Measurements from ENCODE around the gene TEKT1. TPM values are rescaled to one million over a fixed set of nuclear protein-coding genes. Genes with fewer than 3 reads are reported as not detected.

Gene TEKT1
- total RNA-seq, 1 experiment from 2014 or later: not detected

DNA sequence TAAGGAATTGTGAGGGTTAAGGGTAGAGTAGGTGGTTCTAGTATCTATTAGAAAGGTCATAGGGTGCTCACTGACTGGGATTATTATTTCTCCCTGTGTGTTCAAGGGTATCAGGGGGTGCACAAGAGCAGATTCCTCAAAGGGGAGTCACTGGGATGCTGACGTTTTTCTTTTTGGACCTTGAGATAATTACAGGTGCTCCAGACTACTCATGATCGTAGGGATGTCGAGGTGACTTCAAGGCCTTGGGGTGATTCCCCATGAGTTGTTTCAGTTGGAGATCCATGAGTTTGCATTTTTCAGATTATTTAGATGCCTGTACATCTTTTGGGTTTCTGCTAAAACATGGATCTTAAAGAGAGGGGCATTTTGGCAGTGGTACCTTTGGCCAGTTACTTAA, 41.4 kb upstream of the TEKT1 start:
- TF ChIP-seq EZH2 (IDR thresholded peaks at IDR 0.05) (no peak), ZFX (IDR thresholded peaks at IDR 0.05) (no peak), EGR1 (IDR thresholded peaks at IDR 0.05; ENCODE audit: low read depth) (no peak), RAD21 (IDR thresholded peaks at IDR 0.05; ENCODE audit: low read depth) (no peak), ZNF274 (IDR thresholded peaks at IDR 0.05; ENCODE audit: low read depth, low read length) (no peak), JUND (IDR thresholded peaks at IDR 0.05) (no peak), POLR2AphosphoS5 (IDR thresholded peaks at IDR 0.05; ENCODE audit: low read depth, low read length) (no peak), EZH2phosphoT487 (IDR thresholded peaks at IDR 0.05; ENCODE audit: borderline replicate concordance) (no peak), CEBPB (IDR thresholded peaks at IDR 0.05; ENCODE audit: low read depth) (no peak), SP1 (IDR thresholded peaks at IDR 0.05; ENCODE audit: low read depth) (no peak), ELF1 (IDR thresholded peaks at IDR 0.05; ENCODE audit: borderline replicate concordance, low read depth) (no peak), CBX3 (IDR thresholded peaks at IDR 0.05; ENCODE audit: low read depth) (no peak)
- TF ChIP-seq, protein P1, sequence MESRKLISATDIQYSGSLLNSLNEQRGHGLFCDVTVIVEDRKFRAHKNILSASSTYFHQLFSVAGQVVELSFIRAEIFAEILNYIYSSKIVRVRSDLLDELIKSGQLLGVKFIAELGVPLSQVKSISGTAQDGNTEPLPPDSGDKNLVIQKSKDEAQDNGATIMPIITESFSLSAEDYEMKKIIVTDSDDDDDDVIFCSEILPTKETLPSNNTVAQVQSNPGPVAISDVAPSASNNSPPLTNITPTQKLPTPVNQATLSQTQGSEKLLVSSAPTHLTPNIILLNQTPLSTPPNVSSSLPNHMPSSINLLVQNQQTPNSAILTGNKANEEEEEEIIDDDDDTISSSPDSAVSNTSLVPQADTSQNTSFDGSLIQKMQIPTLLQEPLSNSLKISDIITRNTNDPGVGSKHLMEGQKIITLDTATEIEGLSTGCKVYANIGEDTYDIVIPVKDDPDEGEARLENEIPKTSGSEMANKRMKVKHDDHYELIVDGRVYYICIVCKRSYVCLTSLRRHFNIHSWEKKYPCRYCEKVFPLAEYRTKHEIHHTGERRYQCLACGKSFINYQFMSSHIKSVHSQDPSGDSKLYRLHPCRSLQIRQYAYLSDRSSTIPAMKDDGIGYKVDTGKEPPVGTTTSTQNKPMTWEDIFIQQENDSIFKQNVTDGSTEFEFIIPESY (IDR thresholded peaks at IDR 0.05; ENCODE audit: extremely low read depth, insufficient replicate concordance, low read length): no peak
- TF ChIP-seq, protein P2, sequence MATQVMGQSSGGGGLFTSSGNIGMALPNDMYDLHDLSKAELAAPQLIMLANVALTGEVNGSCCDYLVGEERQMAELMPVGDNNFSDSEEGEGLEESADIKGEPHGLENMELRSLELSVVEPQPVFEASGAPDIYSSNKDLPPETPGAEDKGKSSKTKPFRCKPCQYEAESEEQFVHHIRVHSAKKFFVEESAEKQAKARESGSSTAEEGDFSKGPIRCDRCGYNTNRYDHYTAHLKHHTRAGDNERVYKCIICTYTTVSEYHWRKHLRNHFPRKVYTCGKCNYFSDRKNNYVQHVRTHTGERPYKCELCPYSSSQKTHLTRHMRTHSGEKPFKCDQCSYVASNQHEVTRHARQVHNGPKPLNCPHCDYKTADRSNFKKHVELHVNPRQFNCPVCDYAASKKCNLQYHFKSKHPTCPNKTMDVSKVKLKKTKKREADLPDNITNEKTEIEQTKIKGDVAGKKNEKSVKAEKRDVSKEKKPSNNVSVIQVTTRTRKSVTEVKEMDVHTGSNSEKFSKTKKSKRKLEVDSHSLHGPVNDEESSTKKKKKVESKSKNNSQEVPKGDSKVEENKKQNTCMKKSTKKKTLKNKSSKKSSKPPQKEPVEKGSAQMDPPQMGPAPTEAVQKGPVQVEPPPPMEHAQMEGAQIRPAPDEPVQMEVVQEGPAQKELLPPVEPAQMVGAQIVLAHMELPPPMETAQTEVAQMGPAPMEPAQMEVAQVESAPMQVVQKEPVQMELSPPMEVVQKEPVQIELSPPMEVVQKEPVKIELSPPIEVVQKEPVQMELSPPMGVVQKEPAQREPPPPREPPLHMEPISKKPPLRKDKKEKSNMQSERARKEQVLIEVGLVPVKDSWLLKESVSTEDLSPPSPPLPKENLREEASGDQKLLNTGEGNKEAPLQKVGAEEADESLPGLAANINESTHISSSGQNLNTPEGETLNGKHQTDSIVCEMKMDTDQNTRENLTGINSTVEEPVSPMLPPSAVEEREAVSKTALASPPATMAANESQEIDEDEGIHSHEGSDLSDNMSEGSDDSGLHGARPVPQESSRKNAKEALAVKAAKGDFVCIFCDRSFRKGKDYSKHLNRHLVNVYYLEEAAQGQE (IDR thresholded peaks at IDR 0.05; ENCODE audit: low read depth): no peak
- TF ChIP-seq, protein P3, sequence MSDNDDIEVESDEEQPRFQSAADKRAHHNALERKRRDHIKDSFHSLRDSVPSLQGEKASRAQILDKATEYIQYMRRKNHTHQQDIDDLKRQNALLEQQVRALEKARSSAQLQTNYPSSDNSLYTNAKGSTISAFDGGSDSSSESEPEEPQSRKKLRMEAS (IDR thresholded peaks at IDR 0.05): no peak
- Histone ChIP-seq H3K79me2 (ENCODE audit: insufficient read depth, low read length) (peaks cover 86% of the 10 kb centered on the region), H3K9me3 (ENCODE audit: control insufficient read depth in 1 of 2, insufficient read depth in 1 of 2, low read depth in 1 of 2, low read length in 2 of 2) (no peaks in the 10 kb centered on the region), H3K27me3 (ENCODE audit: insufficient read depth, low read length) (no peaks in the 10 kb centered on the region), H3K4me2 (ENCODE audit: low read length) (peak overlapping the region; percentile 60), H3K4me1 (ENCODE audit: control insufficient read depth in 1 of 2, insufficient read depth in 2 of 2, low read length in 2 of 2) (peaks cover 40 to 62% of the 10 kb centered on the region in 2 experiments), H3K27ac (ENCODE audit: low read depth, low read length) (peak overlapping the region; percentile 88), H3K9ac (ENCODE audit: low read length) (no peak overlapping the region), H2AFZ (ENCODE audit: low read depth, low read length, poor library complexity, severe bottlenecking) (no peak overlapping the region), H4K20me1 (ENCODE audit: insufficient read depth) (no peaks in the 10 kb centered on the region), H3K36me3 (ENCODE audit: control insufficient read depth in 1 of 2, insufficient read depth in 2 of 2, low read length in 2 of 2) (no peaks in the 10 kb centered on the region), H3K9me2 (ENCODE audit: insufficient read depth) (no peaks in the 10 kb centered on the region), H3K4me3 (replicated peaks in 1 of 2; ENCODE audit: low read depth in 1 of 2, low read length in 2 of 2) (no peak overlapping the region)
- POLR2A ChIA-PET: no interaction called here
- intact Hi-C loops (cut with micrococcal nuclease): no loop called here
- ATAC-seq: no peak
- CTCF ChIA-PET: interaction anchor here (0.9 to 2.4 kb wide), 2 partner anchors 19 to 29 kb away, joined by 3 to 8 read pairs; no protein-coding TSS in a partner anchor
- BruUV-seq (replicated peaks): no TSS peak
- no peak for DNase-seq (ENCODE audit: low read depth, low spot score)
- RAD21 ChIA-PET (ENCODE audit: low non-redundant PET in 1 of 2, low total read pairs in 2 of 2, uncharacterized antibody in 2 of 2, unreplicated experiment in 2 of 2): no interaction called here
